Bronchial epithelial cell (primary cell): ENCODE data around the gene NDUFA9. TPM values are rescaled to one million over a fixed set of nuclear protein-coding genes. Genes with fewer than 3 reads are reported as not detected.
A peak's percentile ranks its signal among the peaks of the same experiment; 100 is the strongest.

Source experiments
- DNase-seq: peaks from one replicate; pipeline ENCODE4 v3.0.0-alpha.2; 2010; ENCODE audit warnings: low read depth
- FAIRE-seq: peaks from 2 replicates; lab custom pipeline; 2011; peaks lifted over from hg19 to GRCh38; lab: Jason Lieb, UNC
- H3K27me3 ChIP-seq: 2 replicates; pipeline ENCODE4 v1.5.1; 2011; ENCODE audit warnings: low read length; ENCODE audit not compliant: control insufficient read depth, insufficient read depth
- H3K36me3 ChIP-seq: 2 replicates; pipeline ENCODE4 v1.5.1; 2011; ENCODE audit warnings: low read length; ENCODE audit not compliant: control insufficient read depth, insufficient read depth
- H3K4me3 ChIP-seq: 2 replicates; pipeline ENCODE4 v1.5.1; 2011; ENCODE audit warnings: mild to moderate bottlenecking, low read depth, low read length, control low read depth
- CTCF ChIP-seq: IDR thresholded peaks from 2 replicates; pipeline ENCODE4 v1.5.1; 2011; ENCODE audit warnings: mild to moderate bottlenecking, moderate library complexity, low read length, control low read depth, inconsistent platforms; ENCODE audit not compliant: insufficient read depth, severe bottlenecking
- total RNA-seq: library from RNA; depleted of rRNA; stranded (reverse); fragments of >200 nt; gene quantifications from 2 replicates; pipeline ENCODE4 v1.2.1, GENCODE V29; 2014

The NDUFA9 gene
- 31.6 and 36.9 TPM in 2 replicates for total RNA-seq

GRCh38 chr12:4648501-4649357, at the start of gene NDUFA9, which contains the start of gene AKAP3:
Gene NDUFA9 (plus strand): TSS chr12:4649114. CDS start chr12:4649127, 13 bp downstream.
Gene AKAP3 (minus strand): TSS chr12:4649051. CDS start chr12:4638196, 10,855 bp downstream.
- no peaks in the 10 kb centered on the region for H3K36me3 ChIP-seq
- no peak for TF ChIP-seq CTCF
- DNase-seq, result peak; percentile 86
- peak within 1 kb of the TSS; percentile 88 for H3K4me3 ChIP-seq
- FAIRE-seq, result peak; percentile 70
- no peaks in the 10 kb centered on the region for H3K27me3 ChIP-seq

GRCh38 chr12:4603421-4603820, 45.5 kb upstream of the NDUFA9 start:
- DNase-seq (no peak), FAIRE-seq (no peak)
- no peaks in the 10 kb centered on the region for H3K27me3 ChIP-seq
- no peak for TF ChIP-seq CTCF
- peaks cover 1% of the 10 kb centered on the region for H3K36me3 ChIP-seq
- H3K4me3 ChIP-seq, result no peak overlapping the region

GRCh38 chr12:4603946-4604345, 45.0 kb upstream of the NDUFA9 start:
- Histone ChIP-seq H3K27me3 (no peaks in the 10 kb centered on the region), H3K4me3 (no peak overlapping the region), H3K36me3 (peaks cover 2% of the 10 kb centered on the region)
- DNase-seq (no peak), FAIRE-seq (no peak)
- TF ChIP-seq CTCF, result no peak

- Histone ChIP-seq H3K4me3 (peak overlapping the region; percentile 78), H3K27me3 (no peaks in the 10 kb centered on the region), H3K36me3 (peaks cover 2% of the 10 kb centered on the region)
- peak; percentile 87 for DNase-seq
- peak; percentile 98 for TF ChIP-seq CTCF
- no peak for FAIRE-seq
These were observed 44.2 kb upstream of the NDUFA9 start for GRCh38 chr12:4604684-4605193.

GRCh38 chr12:4607056-4607455, 41.9 kb upstream of the NDUFA9 start:
- no peak for DNase-seq
- no peak for FAIRE-seq
- no peaks in the 10 kb centered on the region for H3K27me3 ChIP-seq
- H3K4me3 ChIP-seq, result no peak overlapping the region
- peaks cover 6% of the 10 kb centered on the region for H3K36me3 ChIP-seq
- no peak for TF ChIP-seq CTCF
